Activated T-helper 2 cell treated with anti-CD3 and anti-CD28 coated beads, Interferon-gamma antibody, Interleukin-2, Interleukin-4, amounts not matched to agents 10 μg/mL and 5 μg/mL and 100 μg/mL, durations not matched to agents 14 hours and 24 hours and 36 hours (primary cell): ENCODE data around the gene PHKA1. TPM values are rescaled to one million over a fixed set of nuclear protein-coding genes. Genes with fewer than 3 reads are reported as not detected.
"Not testable (repeated sequence)": the region's sequence is repeated elsewhere in the genome, so short reads cannot be mapped to it uniquely, and the experiment has no call there.

ENCODE experiments used
- DNase-seq: peaks from one replicate; pipeline ENCODE4 v3.0.0; 2021; ENCODE audit warnings: low spot score
- H3K27ac Mint-ChIP-seq: one replicate; pipeline ENCODE4 v1.8.0; 2021; ENCODE audit warnings: mixed read lengths
- H3K27me3 Mint-ChIP-seq: one replicate; pipeline ENCODE4 v1.8.0; 2021; ENCODE audit warnings: low read depth, mixed read lengths
- H3K36me3 Mint-ChIP-seq: one replicate; pipeline ENCODE4 v1.8.0; 2021; ENCODE audit warnings: low read depth, mixed read lengths
- H3K4me1 Mint-ChIP-seq: one replicate; pipeline ENCODE4 v1.8.0; 2021; ENCODE audit warnings: low read depth, mixed read lengths
- H3K4me3 Mint-ChIP-seq: one replicate; pipeline ENCODE4 v1.8.0; 2021; ENCODE audit warnings: low read depth, mild to moderate bottlenecking, moderate library complexity, mixed read lengths
- H3K9me3 Mint-ChIP-seq: one replicate; pipeline ENCODE4 v1.8.0; 2021; ENCODE audit warnings: mixed read lengths
- intact Hi-C: fragments of 100-400 bp; cut with micrococcal nuclease; formaldehyde crosslinking; loops from one replicate; pipeline ENCODE4 v1.15.1; 2023
- total RNA-seq: library from RNA; stranded (reverse); gene quantifications from 2 replicates; pipeline ENCODE4 v1.2.3, GENCODE V29; 2022

The PHKA1 gene
- total RNA-seq, 1 donor from 2014 or later, result 11.5 TPM

- intact Hi-C loops, result no loop called here
- H3K36me3 Mint-ChIP-seq, result peaks cover 20% of the 10 kb centered on the region
- no peaks in the 10 kb centered on the region for H3K9me3 Mint-ChIP-seq
- no peaks in the 10 kb centered on the region for H3K4me1 Mint-ChIP-seq
- no peak overlapping the region for H3K4me3 Mint-ChIP-seq
- no peak for DNase-seq
- H3K27ac Mint-ChIP-seq, result no peak overlapping the region
- H3K27me3 Mint-ChIP-seq, result no peaks in the 10 kb centered on the region
Measured at GRCh38 chrX:72705111-72705510, 9.0 kb downstream of the PHKA1 start.

GRCh38 chrX:72694170-72694569 is 19.9 kb downstream of the PHKA1 start:
- Mint-ChIP-seq H3K27ac (no peak overlapping the region), H3K4me3 (no peak overlapping the region), H3K9me3 (no peaks in the 10 kb centered on the region), H3K27me3 (no peaks in the 10 kb centered on the region), H3K36me3 (peaks cover 8% of the 10 kb centered on the region), H3K4me1 (peaks cover 5% of the 10 kb centered on the region)
- DNase-seq, result no peak
- intact Hi-C loops, result no loop called here

- DNase-seq, result no peak
- Mint-ChIP-seq H3K36me3 (peaks cover 8% of the 10 kb centered on the region), H3K27me3 (no peaks in the 10 kb centered on the region), H3K27ac (no peak overlapping the region), H3K9me3 (no peaks in the 10 kb centered on the region), H3K4me1 (peaks cover 5% of the 10 kb centered on the region), H3K4me3 (no peak overlapping the region)
- intact Hi-C loops, result no loop called here
Measured at GRCh38 chrX:72693477-72693876, 20.6 kb downstream of the PHKA1 start.

GRCh38 chrX:72687396-72687795 is 26.7 kb downstream of the PHKA1 start:
- no peak for DNase-seq
- Mint-ChIP-seq H3K4me3 (no peak overlapping the region), H3K27ac (no peak overlapping the region), H3K36me3 (peaks cover 8% of the 10 kb centered on the region), H3K4me1 (peaks cover 6% of the 10 kb centered on the region), H3K27me3 (no peaks in the 10 kb centered on the region), H3K9me3 (peaks cover 3% of the 10 kb centered on the region)
- intact Hi-C loops, result no loop called here

GRCh38 chrX:72685810-72686456 is 28.2 kb downstream of the PHKA1 start:
- Mint-ChIP-seq H3K36me3 (peaks cover 8% of the 10 kb centered on the region), H3K27me3 (no peaks in the 10 kb centered on the region)

GRCh38 chrX:72685018-72685417 is 29.1 kb downstream of the PHKA1 start:
- intact Hi-C loops, result no loop called here
- Mint-ChIP-seq H3K27ac (no peak overlapping the region), H3K4me1 (peaks cover 6% of the 10 kb centered on the region), H3K9me3 (peaks cover 3% of the 10 kb centered on the region), H3K36me3 (peaks cover 11% of the 10 kb centered on the region), H3K4me3 (no peak overlapping the region), H3K27me3 (no peaks in the 10 kb centered on the region)
- DNase-seq, result no peak

More at GRCh38 chrX:72685810-72686456, 28.2 kb downstream of the PHKA1 start:
- H3K4me3 Mint-ChIP-seq, result no peak overlapping the region
- H3K4me1 Mint-ChIP-seq, result peaks cover 6% of the 10 kb centered on the region
- no peak overlapping the region for H3K27ac Mint-ChIP-seq
- peaks cover 3% of the 10 kb centered on the region for H3K9me3 Mint-ChIP-seq
- no peak for DNase-seq
- intact Hi-C loops, result no loop called here

- Mint-ChIP-seq H3K4me3 (no peak overlapping the region), H3K9me3 (peaks cover 7% of the 10 kb centered on the region), H3K4me1 (peaks cover 6% of the 10 kb centered on the region), H3K27ac (no peak overlapping the region), H3K36me3 (peaks cover 16% of the 10 kb centered on the region), H3K27me3 (no peaks in the 10 kb centered on the region)
- intact Hi-C loops, result no loop called here
- DNase-seq, result no peak
Measured at GRCh38 chrX:72683631-72684030, 30.5 kb downstream of the PHKA1 start.

- Mint-ChIP-seq H3K27me3 (no peaks in the 10 kb centered on the region), H3K4me1 (no peaks in the 10 kb centered on the region), H3K36me3 (peaks cover 24% of the 10 kb centered on the region), H3K9me3 (peaks cover 4% of the 10 kb centered on the region), H3K27ac (no peak overlapping the region), H3K4me3 (no peak overlapping the region)
- no peak for DNase-seq
- intact Hi-C loops, result no loop called here
Measured at GRCh38 chrX:72676465-72676864, 37.6 kb downstream of the PHKA1 start.

GRCh38 chrX:72673951-72674350 is 40.2 kb downstream of the PHKA1 start:
- intact Hi-C loops, H3K4me3 Mint-ChIP-seq, DNase-seq, H3K4me1 Mint-ChIP-seq, H3K27ac Mint-ChIP-seq, H3K9me3 Mint-ChIP-seq, H3K27me3 Mint-ChIP-seq: not testable (repeated sequence)
- peaks cover 21% of the 10 kb centered on the region for H3K36me3 Mint-ChIP-seq

- H3K36me3 Mint-ChIP-seq, result peaks cover 19% of the 10 kb centered on the region
- H3K9me3 Mint-ChIP-seq, H3K4me1 Mint-ChIP-seq, DNase-seq, H3K27me3 Mint-ChIP-seq, H3K27ac Mint-ChIP-seq, H3K4me3 Mint-ChIP-seq, intact Hi-C loops: not testable (repeated sequence)
Measured at GRCh38 chrX:72669508-72669907, 44.6 kb downstream of the PHKA1 start.

- no peaks in the 10 kb centered on the region for H3K27me3 Mint-ChIP-seq
- intact Hi-C loops, result no loop called here
- H3K9me3 Mint-ChIP-seq, result peaks cover 5% of the 10 kb centered on the region
Measured at GRCh38 chrX:72666451-72666850, 47.7 kb downstream of the PHKA1 start.

GRCh38 chrX:72663737-72664136 is 50.4 kb downstream of the PHKA1 start:
- DNase-seq, result no peak
- Mint-ChIP-seq H3K9me3 (peaks cover 5% of the 10 kb centered on the region), H3K27me3 (no peaks in the 10 kb centered on the region), H3K36me3 (peaks cover 16% of the 10 kb centered on the region), H3K27ac (peak overlapping the region; percentile 57), H3K4me1 (peaks cover 12% of the 10 kb centered on the region), H3K4me3 (no peak overlapping the region)
- intact Hi-C loops, result loop anchor here (1.0 kb wide), 1 partner anchor 42 kb away; no protein-coding TSS in a partner anchor

More at GRCh38 chrX:72666451-72666850, 47.7 kb downstream of the PHKA1 start:
- no peak overlapping the region for H3K27ac Mint-ChIP-seq
- peaks cover 12% of the 10 kb centered on the region for H3K4me1 Mint-ChIP-seq
- no peak overlapping the region for H3K4me3 Mint-ChIP-seq
- peaks cover 21% of the 10 kb centered on the region for H3K36me3 Mint-ChIP-seq
- no peak for DNase-seq

- Mint-ChIP-seq H3K4me1 (peaks cover 12% of the 10 kb centered on the region), H3K9me3 (peaks cover 5% of the 10 kb centered on the region), H3K4me3 (no peak overlapping the region), H3K36me3 (peaks cover 16% of the 10 kb centered on the region), H3K27me3 (no peaks in the 10 kb centered on the region), H3K27ac (no peak overlapping the region)
- intact Hi-C loops, result no loop called here
- DNase-seq, result no peak
Measured at GRCh38 chrX:72662020-72662747, 51.9 kb downstream of the PHKA1 start.
